ENCODE data around the gene UPK3B. TPM values are rescaled to one million over a fixed set of nuclear protein-coding genes. Genes with fewer than 3 reads are reported as not detected.
"Not testable (repeated sequence)": the region's sequence is repeated elsewhere in the genome, so short reads cannot be mapped to it uniquely, and the experiment has no call there.

The UPK3B gene
- total RNA-seq (2021) (16.8 and 19.2 TPM in 2 replicates), Bru-seq, nascent RNA (percentile 57 among the genes with signal in this experiment), BruChase-seq, experiment 1, labeled RNA remaining after a 2-hour chase (percentile 55 among the genes with signal in this experiment), BruChase-seq, experiment 2, labeled RNA remaining after a 6-hour chase (percentile 61 among the genes with signal in this experiment)
- long read RNA-seq, transcript UPK3B-202 (6 exons, 2,373 nt) = major isoform, 5 of 13 reads
- long read RNA-seq, partial matches to known transcripts = 1 of 13 reads
- long read RNA-seq, other reads (novel, unspliced or antisense) = 2 of 13 reads

GRCh38 chr7:76509931-76510877, at the start of gene UPK3B:
UPK3B (plus strand) TSS chr7:76510552; CDS start chr7:76510653, 101 bp downstream.
- Histone ChIP-seq H2AFZ (no peak within 1 kb of the TSS), H3F3A (ENCODE audit: insufficient read depth, low read depth) (peaks cover 38% of the 10 kb centered on the region), H3K4me3 (peak within 1 kb of the TSS; percentile 44), H3K79me2 (ENCODE audit: low read depth) (no peaks in the 10 kb centered on the region), H3K4me2 (peak within 1 kb of the TSS; percentile 82), H3K36me3 (ENCODE audit: low read depth) (no peaks in the 10 kb centered on the region; the same call in 1 of the 2 replicates), H3K27ac (peak within 1 kb of the TSS; percentile 48), H3K9me2 (ENCODE audit: insufficient read depth) (no peaks in the 10 kb centered on the region), H3K27me3 (ENCODE audit: insufficient read depth, low read depth) (no peaks in the 10 kb centered on the region), H3K9me3 (ENCODE audit: insufficient read depth, low read depth) (no peaks in the 10 kb centered on the region), H3K4me1 (replicated peaks; ENCODE audit: insufficient read depth) (peaks cover 28% of the 10 kb centered on the region), H4K20me1 (ENCODE audit: insufficient read depth) (no peaks in the 10 kb centered on the region)
- DNase-seq = peak; percentile 85 to 95
- ChIA-PET POLR2A (ENCODE audit: unreplicated experiment) (interaction anchor here (0.7 kb wide), 3 partner anchors 151 to 603 kb away, joined by 3 to 4 read pairs (median 3); partner anchors contain the start of gene YWHAG), CTCF (interaction anchor here (1.6 kb wide), 1 partner anchor 150 kb away, joined by 14 read pairs; no protein-coding TSS in a partner anchor)
- TSS peak; percentile 34 for BruUV-seq (replicated peaks)
- TF ChIP-seq CTCF (conservative IDR thresholded peaks at IDR 0.05) = no peak; the same call in 1 of the 2 replicates
- intact Hi-C loops (cut with micrococcal nuclease; ENCODE audit: unreplicated experiment) = loop anchor here (2.0 to 5.0 kb wide), 2 partner anchors 87 to 193 kb away; no protein-coding TSS in a partner anchor

GRCh38 chr7:76460767-76461166, 49.6 kb upstream of the UPK3B start:
- H3K4me3 ChIP-seq; BruUV-seq (replicated peaks); CTCF ChIA-PET; H3F3A ChIP-seq (ENCODE audit: insufficient read depth, low read depth); DNase-seq; H3K9me3 ChIP-seq (ENCODE audit: insufficient read depth, low read depth); H3K36me3 ChIP-seq (ENCODE audit: low read depth); H4K20me1 ChIP-seq (ENCODE audit: insufficient read depth); H3K4me1 ChIP-seq (replicated peaks; ENCODE audit: insufficient read depth); H3K4me2 ChIP-seq; H3K27me3 ChIP-seq (ENCODE audit: insufficient read depth, low read depth); intact Hi-C loops (cut with micrococcal nuclease; ENCODE audit: unreplicated experiment); H3K9me2 ChIP-seq (ENCODE audit: insufficient read depth); H2AFZ ChIP-seq; H3K27ac ChIP-seq; POLR2A ChIA-PET (ENCODE audit: unreplicated experiment): not testable (repeated sequence)
- H3K79me2 ChIP-seq (ENCODE audit: low read depth) = peaks cover 11% of the 10 kb centered on the region

DNA sequence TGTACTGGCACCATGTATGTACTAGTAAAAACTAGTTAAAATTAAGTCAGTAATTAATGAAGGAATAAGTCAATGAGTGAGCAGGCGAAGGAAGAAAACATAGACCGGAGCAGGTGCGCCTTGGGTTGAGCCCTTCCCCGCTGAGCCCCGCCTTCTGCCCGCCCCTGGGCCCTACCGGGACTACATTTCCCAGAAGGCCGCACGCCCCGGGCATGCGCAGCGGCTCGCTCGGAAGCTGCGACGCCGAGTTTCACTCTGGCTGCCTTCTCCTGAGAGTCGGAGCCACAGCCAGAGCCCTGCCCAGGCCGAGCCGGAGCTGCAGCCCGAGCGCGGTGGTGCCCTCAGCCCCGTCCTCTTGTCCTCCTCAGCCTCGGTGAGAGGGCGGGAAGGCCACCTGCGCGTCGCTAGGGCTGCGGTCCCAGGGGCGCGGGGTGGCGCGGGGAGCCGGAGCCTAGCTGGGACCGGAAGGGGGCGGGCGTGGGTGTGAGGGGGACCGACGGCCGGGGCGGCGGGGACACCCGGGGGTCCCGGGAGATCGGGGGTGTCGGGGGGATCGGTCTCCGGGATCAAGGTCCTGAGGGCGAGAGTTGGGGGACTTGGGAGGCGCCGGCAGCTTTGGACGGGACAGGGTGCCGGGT, 48.8 kb upstream of the UPK3B start, which contains the start of gene DTX2:
Gene DTX2, plus strand, starts transcription at position 246 of the 638 bp plus-strand sequence. CDS start 18,801 bp downstream, outside the sequence.
- H3K9me3 ChIP-seq (ENCODE audit: insufficient read depth, low read depth); intact Hi-C loops (cut with micrococcal nuclease; ENCODE audit: unreplicated experiment); H3K4me1 ChIP-seq (replicated peaks; ENCODE audit: insufficient read depth); H3F3A ChIP-seq (ENCODE audit: insufficient read depth, low read depth); H3K36me3 ChIP-seq (ENCODE audit: low read depth); H3K4me2 ChIP-seq; H4K20me1 ChIP-seq (ENCODE audit: insufficient read depth); H3K27ac ChIP-seq; H2AFZ ChIP-seq; CTCF ChIA-PET; H3K9me2 ChIP-seq (ENCODE audit: insufficient read depth); POLR2A ChIA-PET (ENCODE audit: unreplicated experiment); BruUV-seq (replicated peaks); H3K27me3 ChIP-seq (ENCODE audit: insufficient read depth, low read depth): not testable (repeated sequence)
- Histone ChIP-seq H3K4me3 (0 out of 2 replicates have a peak within 1 kb of the TSS, but pooled peaks have one; percentile 44), H3K79me2 (ENCODE audit: low read depth) (peaks cover 13% of the 10 kb centered on the region)
- peak in 1 of 2 experiments; percentile 55 for DNase-seq

- BruUV-seq (replicated peaks) = TSS peak; percentile 63
- H3K4me1 ChIP-seq (replicated peaks; ENCODE audit: insufficient read depth); H3K9me2 ChIP-seq (ENCODE audit: insufficient read depth); intact Hi-C loops (cut with micrococcal nuclease; ENCODE audit: unreplicated experiment); CTCF ChIA-PET; DNase-seq; H3K9me3 ChIP-seq (ENCODE audit: insufficient read depth, low read depth); H3K36me3 ChIP-seq (ENCODE audit: low read depth); H3K4me3 ChIP-seq; H3K27ac ChIP-seq; H3F3A ChIP-seq (ENCODE audit: insufficient read depth, low read depth); H3K4me2 ChIP-seq; H2AFZ ChIP-seq; POLR2A ChIA-PET (ENCODE audit: unreplicated experiment); H4K20me1 ChIP-seq (ENCODE audit: insufficient read depth); H3K27me3 ChIP-seq (ENCODE audit: insufficient read depth, low read depth): not testable (repeated sequence)
- peaks cover 18% of the 10 kb centered on the region for H3K79me2 ChIP-seq (ENCODE audit: low read depth)
These were observed 48.0 kb upstream of the UPK3B start for GRCh38 chr7:76462271-76462882.

DNA sequence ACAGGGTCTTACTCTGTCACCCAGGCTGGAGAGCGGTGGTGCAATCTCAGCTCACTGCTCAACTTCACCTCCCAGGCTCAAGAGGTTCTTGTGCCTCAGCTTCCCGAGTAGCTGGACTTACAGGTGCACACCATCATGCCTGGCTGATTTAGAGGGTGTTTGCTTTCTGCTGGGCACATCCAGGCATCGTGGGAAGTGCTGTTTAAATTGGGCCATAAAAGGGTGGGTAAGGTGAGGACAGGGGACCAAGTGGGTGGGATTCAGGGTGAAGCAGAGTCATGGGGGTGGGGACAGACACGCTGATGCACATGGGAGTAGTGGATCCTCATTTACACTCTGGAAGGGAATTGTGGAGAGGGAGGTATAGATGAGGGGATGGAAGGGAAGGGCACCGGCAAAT, 45.4 kb upstream of the UPK3B start:
- CTCF ChIA-PET; H2AFZ ChIP-seq; H3K9me3 ChIP-seq (ENCODE audit: insufficient read depth, low read depth): not testable (repeated sequence)

DNA sequence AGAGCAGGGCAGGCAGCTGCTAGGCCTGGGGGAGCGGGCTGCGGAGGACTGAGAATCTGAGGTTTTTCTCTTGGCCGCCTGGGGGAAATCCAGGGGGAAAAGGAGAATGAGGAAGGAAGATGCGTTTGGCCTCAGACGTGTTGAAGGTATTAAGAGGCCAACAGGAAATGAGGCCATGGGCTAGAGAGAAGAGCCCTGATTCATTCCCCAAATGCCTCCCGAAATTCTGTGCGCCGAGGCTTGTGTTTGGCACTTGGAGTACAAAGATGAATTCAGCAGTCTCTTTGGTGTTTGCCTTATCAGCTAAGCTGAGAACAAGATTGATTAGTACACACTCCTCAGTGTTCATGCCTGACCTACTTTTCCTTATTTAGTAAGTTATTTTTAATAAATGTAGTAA, 44.4 kb upstream of the UPK3B start:
- H3K36me3 ChIP-seq (ENCODE audit: low read depth) = not testable (repeated sequence)

More for the DNA sequence above, 45.4 kb upstream of the UPK3B start:
- DNase-seq; BruUV-seq (replicated peaks); H3K27ac ChIP-seq; H4K20me1 ChIP-seq (ENCODE audit: insufficient read depth); H3K36me3 ChIP-seq (ENCODE audit: low read depth); H3K4me2 ChIP-seq; H3K9me2 ChIP-seq (ENCODE audit: insufficient read depth); POLR2A ChIA-PET (ENCODE audit: unreplicated experiment); H3K4me3 ChIP-seq; H3F3A ChIP-seq (ENCODE audit: insufficient read depth, low read depth); H3K27me3 ChIP-seq (ENCODE audit: insufficient read depth, low read depth); H3K4me1 ChIP-seq (replicated peaks; ENCODE audit: insufficient read depth); intact Hi-C loops (cut with micrococcal nuclease; ENCODE audit: unreplicated experiment): not testable (repeated sequence)
- H3K79me2 ChIP-seq (ENCODE audit: low read depth) = peaks cover 20% of the 10 kb centered on the region

More for the DNA sequence above, 44.4 kb upstream of the UPK3B start:
- H3F3A ChIP-seq (ENCODE audit: insufficient read depth, low read depth); H4K20me1 ChIP-seq (ENCODE audit: insufficient read depth); CTCF ChIA-PET; H3K4me3 ChIP-seq; H3K4me1 ChIP-seq (replicated peaks; ENCODE audit: insufficient read depth); intact Hi-C loops (cut with micrococcal nuclease; ENCODE audit: unreplicated experiment); H3K27me3 ChIP-seq (ENCODE audit: insufficient read depth, low read depth); H2AFZ ChIP-seq; H3K9me2 ChIP-seq (ENCODE audit: insufficient read depth); BruUV-seq (replicated peaks); H3K9me3 ChIP-seq (ENCODE audit: insufficient read depth, low read depth); H3K4me2 ChIP-seq; DNase-seq; POLR2A ChIA-PET (ENCODE audit: unreplicated experiment); H3K27ac ChIP-seq: not testable (repeated sequence)
- peaks cover 20% of the 10 kb centered on the region for H3K79me2 ChIP-seq (ENCODE audit: low read depth)

Measured in PC-9 (cell line).